Ascending aorta (tissue), 2 donors: ENCODE measurements around the gene FAM228A. TPM values are rescaled to one million over a fixed set of nuclear protein-coding genes. Genes with fewer than 3 reads are reported as not detected.

Experiments used
- DNase-seq, 2 donors: peaks; one replicate each; pipeline ENCODE4 v3.0.0-alpha.2; 2019; ENCODE audit warnings: low spot score in 2 of 2
- H3K27ac ChIP-seq, 2 donors: fragments of 200-600 bp; sonication (generic); one replicate each; pipeline ENCODE4 v1.5.1; 2016 to 2017; ENCODE audit warnings: mild to moderate bottlenecking in 1 of 2
- H3K27me3 ChIP-seq: fragments of 200-600 bp; sonication (generic); one replicate; pipeline ENCODE4 v1.5.1; 2017
- H3K36me3 ChIP-seq, 2 donors: fragments of 200-600 bp; sonication (generic); one replicate each; pipeline ENCODE4 v1.5.1; 2016
- H3K4me1 ChIP-seq, 2 donors: fragments of 200-600 bp; sonication (generic); one replicate each; pipeline ENCODE4 v1.5.1; 2016 to 2017; ENCODE audit warnings: mild to moderate bottlenecking in 1 of 2
- H3K4me3 ChIP-seq, 2 donors: fragments of 200-600 bp; sonication (generic); one replicate each; pipeline ENCODE4 v1.5.1; 2016 to 2017; ENCODE audit warnings: mild to moderate bottlenecking in 1 of 2
- H3K9me3 ChIP-seq, 2 donors: fragments of 200-600 bp; sonication (generic); one replicate each; pipeline ENCODE4 v1.5.1; 2016
- CTCF ChIP-seq, 3 experiments: fragments of 200-600 bp in 2 of 3; fragments of 450-650 bp in 1 of 3; sonication (generic) in 2 of 3; IDR thresholded peaks; one replicate each; pipeline ENCODE4 v1.5.1; 2016 to 2019; ENCODE audit warnings: antibody characterized with exemption in 3 of 3, mild to moderate bottlenecking in 1 of 3, moderate library complexity in 1 of 3
- intact Hi-C: fragments of 100-400 bp; cut with DNase I; formaldehyde crosslinking; loops from one replicate; pipeline ENCODE4 v1.15.1; 2023
- total RNA-seq: library from RNA; depleted of rRNA; stranded (reverse); fragments of >200 nt; gene quantifications from one replicate; pipeline ENCODE4 v1.1.0, GENCODE V29; 2016

Gene FAM228A
- total RNA-seq, 1 donor from 2014 or later = not detected

DNA sequence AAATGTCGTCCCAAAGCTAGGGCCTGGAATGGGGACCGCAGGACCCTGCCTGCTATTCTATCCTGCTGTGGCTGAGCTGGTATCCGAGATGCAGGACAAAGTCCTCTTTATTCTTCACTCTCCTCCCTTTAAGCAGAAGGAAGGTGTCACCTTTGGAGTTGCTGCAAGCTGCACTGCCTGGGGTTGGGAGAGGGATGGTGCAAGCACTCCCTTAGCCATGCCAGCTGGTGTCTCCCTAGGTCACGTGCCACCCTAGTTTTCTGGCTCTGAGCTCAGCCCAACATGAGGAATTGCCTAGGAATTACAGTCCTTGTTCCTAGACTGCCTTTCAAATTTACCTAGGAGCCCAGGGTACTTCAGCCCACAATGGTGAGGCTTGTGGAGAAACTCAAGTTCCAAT lies 21.4 kb upstream of the FAM228A start:
- Histone ChIP-seq H3K27ac (no peak overlapping the region), H3K4me3 (no peak overlapping the region), H3K9me3 (no peaks in the 10 kb centered on the region), H3K36me3 (peaks cover 5 to 29% of the 10 kb centered on the region in 2 donors), H3K27me3 (no peaks in the 10 kb centered on the region), H3K4me1 (no peaks in the 10 kb centered on the region)
- intact Hi-C loops = no loop called here
- TF ChIP-seq CTCF (IDR thresholded peaks at IDR 0.05) = no peak
- DNase-seq = no peak

DNA sequence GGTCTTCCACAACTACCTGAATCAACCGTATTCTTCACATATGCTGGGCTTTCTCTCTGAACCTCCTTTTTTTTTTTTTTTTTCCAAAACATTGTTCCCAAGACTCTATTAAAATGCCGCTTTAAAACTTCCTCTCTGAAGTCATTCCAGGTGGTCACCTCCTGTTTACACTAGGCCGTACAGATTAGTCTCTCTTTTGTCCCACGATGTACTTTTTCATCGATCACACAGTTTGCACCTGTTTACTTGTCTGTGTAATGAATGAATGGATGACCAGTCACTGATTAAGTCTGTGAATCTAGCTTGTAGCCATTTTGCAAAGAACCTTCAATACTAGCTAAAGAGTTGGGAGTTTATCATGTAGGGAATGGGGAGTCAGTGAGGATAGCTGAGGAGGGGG lies 16.7 kb upstream of the FAM228A start:
- no peaks in the 10 kb centered on the region for H3K27me3 ChIP-seq
- no peaks in the 10 kb centered on the region for H3K4me1 ChIP-seq
- DNase-seq = no peak
- no peaks in the 10 kb centered on the region for H3K9me3 ChIP-seq
- intact Hi-C loops = no loop called here
- H3K27ac ChIP-seq = no peak overlapping the region
- no peak overlapping the region for H3K4me3 ChIP-seq
- H3K36me3 ChIP-seq = peaks cover 3 to 17% of the 10 kb centered on the region in 2 donors
- no peak for TF ChIP-seq CTCF (IDR thresholded peaks at IDR 0.05)

DNA sequence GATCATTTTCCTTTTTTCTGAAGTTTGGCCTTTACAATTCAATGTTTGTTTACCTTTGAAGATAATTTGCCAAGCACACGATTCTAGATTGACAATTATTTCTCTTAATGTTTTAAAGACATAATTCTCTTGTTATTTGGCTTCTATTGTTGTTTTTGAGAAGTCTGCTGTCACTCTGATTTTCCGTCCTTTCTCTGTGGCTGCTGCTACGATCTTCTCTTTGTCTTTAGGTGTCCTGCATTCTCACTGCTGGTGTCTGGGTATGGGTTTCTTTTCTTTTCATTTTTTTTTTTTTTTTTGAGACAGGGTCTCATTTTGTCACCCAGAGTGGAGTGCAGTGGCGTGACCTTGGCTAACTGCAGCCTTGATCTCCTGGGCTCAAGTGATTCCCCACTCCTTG lies 15.1 kb upstream of the FAM228A start:
- Histone ChIP-seq H3K4me3 (no peak overlapping the region), H3K9me3 (no peaks in the 10 kb centered on the region), H3K27me3 (no peaks in the 10 kb centered on the region), H3K36me3 (peaks cover 3 to 16% of the 10 kb centered on the region in 2 donors), H3K27ac (no peak overlapping the region), H3K4me1 (no peaks in the 10 kb centered on the region)
- no peak for TF ChIP-seq CTCF (IDR thresholded peaks at IDR 0.05)
- intact Hi-C loops = no loop called here
- DNase-seq = no peak

GRCh38 chr2:24160761-24161160 lies 14.1 kb upstream of the FAM228A start:
- no peak for TF ChIP-seq CTCF (IDR thresholded peaks at IDR 0.05)
- DNase-seq = no peak
- H3K9me3 ChIP-seq = no peaks in the 10 kb centered on the region
- no peaks in the 10 kb centered on the region for H3K4me1 ChIP-seq
- intact Hi-C loops = no loop called here
- peaks cover 3 to 16% of the 10 kb centered on the region in 2 donors for H3K36me3 ChIP-seq
- H3K27ac ChIP-seq = no peak overlapping the region
- H3K27me3 ChIP-seq = no peaks in the 10 kb centered on the region
- H3K4me3 ChIP-seq = no peak overlapping the region

- H3K27me3 ChIP-seq = no peaks in the 10 kb centered on the region
- H3K9me3 ChIP-seq = no peaks in the 10 kb centered on the region
- no peak for TF ChIP-seq CTCF (IDR thresholded peaks at IDR 0.05)
- no peak for DNase-seq
- intact Hi-C loops = no loop called here
- H3K4me1 ChIP-seq = no peaks in the 10 kb centered on the region
- no peak overlapping the region for H3K4me3 ChIP-seq
- H3K36me3 ChIP-seq = peaks cover 3 to 16% of the 10 kb centered on the region in 2 donors
- no peak overlapping the region for H3K27ac ChIP-seq
These were observed 12.4 kb upstream of the FAM228A start for GRCh38 chr2:24162494-24162893.

DNA sequence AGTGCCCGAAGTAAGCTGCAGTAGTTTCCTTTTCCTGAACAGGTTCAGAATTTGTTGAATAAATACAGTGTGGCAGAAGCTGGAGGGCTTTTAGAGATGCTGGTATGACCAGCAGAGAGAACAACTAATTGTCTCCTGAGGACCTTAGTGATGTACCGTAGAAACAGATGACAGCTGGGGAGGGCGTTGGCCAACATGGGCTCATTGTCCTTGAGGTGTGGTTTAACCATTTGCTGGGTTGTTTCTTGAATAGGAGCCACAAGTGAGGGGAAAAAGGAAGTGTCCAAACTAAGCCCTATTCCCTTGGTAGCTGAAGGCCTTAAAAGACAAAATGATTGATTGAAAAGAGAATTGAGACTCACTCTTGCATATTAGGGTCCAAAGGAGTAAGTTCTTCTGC lies 11.7 kb upstream of the FAM228A start:
- no peak overlapping the region for H3K4me3 ChIP-seq
- no peaks in the 10 kb centered on the region for H3K27me3 ChIP-seq
- intact Hi-C loops = no loop called here
- H3K27ac ChIP-seq = no peak overlapping the region
- H3K36me3 ChIP-seq = peaks cover 3 to 16% of the 10 kb centered on the region in 2 donors
- no peaks in the 10 kb centered on the region for H3K9me3 ChIP-seq
- H3K4me1 ChIP-seq = no peaks in the 10 kb centered on the region
- no peak for TF ChIP-seq CTCF (IDR thresholded peaks at IDR 0.05)
- DNase-seq = no peak
